ENCODE results near the gene DHRS13.

DNA sequence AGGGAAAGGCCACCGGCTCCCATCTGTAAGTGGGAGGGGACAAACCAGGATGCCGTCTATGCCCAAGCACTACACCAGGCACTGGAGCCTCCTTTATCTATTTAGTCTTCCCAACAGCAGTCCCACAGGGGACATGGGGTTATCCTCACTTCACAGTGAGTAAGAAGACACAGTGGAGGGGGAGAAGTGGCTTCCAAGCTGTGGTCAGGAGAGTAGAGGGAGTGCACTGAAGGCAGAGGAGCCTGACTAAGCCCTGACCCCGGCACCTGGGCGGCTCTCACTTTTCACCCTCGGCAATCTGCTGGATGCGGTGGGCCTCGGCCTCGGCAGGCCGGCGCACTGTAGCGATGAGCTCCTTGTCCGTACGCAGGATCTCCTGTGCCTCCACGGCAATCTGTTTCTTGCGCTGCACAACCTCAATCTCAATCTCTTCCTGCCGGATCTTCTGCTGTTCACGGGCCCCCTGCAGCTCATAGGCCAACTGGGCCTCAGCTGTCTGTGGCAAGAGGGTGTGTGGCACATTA, 21.3 kb downstream of the DHRS13 start:
- TF ChIP-seq, protein P1, sequence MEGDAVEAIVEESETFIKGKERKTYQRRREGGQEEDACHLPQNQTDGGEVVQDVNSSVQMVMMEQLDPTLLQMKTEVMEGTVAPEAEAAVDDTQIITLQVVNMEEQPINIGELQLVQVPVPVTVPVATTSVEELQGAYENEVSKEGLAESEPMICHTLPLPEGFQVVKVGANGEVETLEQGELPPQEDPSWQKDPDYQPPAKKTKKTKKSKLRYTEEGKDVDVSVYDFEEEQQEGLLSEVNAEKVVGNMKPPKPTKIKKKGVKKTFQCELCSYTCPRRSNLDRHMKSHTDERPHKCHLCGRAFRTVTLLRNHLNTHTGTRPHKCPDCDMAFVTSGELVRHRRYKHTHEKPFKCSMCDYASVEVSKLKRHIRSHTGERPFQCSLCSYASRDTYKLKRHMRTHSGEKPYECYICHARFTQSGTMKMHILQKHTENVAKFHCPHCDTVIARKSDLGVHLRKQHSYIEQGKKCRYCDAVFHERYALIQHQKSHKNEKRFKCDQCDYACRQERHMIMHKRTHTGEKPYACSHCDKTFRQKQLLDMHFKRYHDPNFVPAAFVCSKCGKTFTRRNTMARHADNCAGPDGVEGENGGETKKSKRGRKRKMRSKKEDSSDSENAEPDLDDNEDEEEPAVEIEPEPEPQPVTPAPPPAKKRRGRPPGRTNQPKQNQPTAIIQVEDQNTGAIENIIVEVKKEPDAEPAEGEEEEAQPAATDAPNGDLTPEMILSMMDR (IDR thresholded peaks at IDR 0.05) = no peak
- no peak for TF ChIP-seq POLR2A (IDR thresholded peaks at IDR 0.05)
